Measurements from ENCODE around the gene UBR7. TPM values are rescaled to one million over a fixed set of nuclear protein-coding genes. Genes with fewer than 3 reads are reported as not detected.

Gene UBR7
- total RNA-seq, 1 experiment from 2014 or later: 28.9 TPM

- Mint-ChIP-seq H3K27ac (no peak overlapping the region), H3K4me1 (peaks cover 2% of the 10 kb centered on the region), H3K36me3 (peaks cover 47% of the 10 kb centered on the region), H3K4me3 (no peak overlapping the region), H3K27me3 (ENCODE audit: low read depth) (no peaks in the 10 kb centered on the region), H3K9me3 (no peaks in the 10 kb centered on the region)
- CTCF ChIA-PET: no interaction called here
- DNase-seq (ENCODE audit: low spot score) (no peak), ATAC-seq (no peak)
- POLR2A ChIA-PET: no interaction called here
- TF ChIP-seq ERG (CRISPR knock-in tag; IDR thresholded peaks at IDR 0.05) (no peak), STAT6 (CRISPR knock-in tag; conservative IDR thresholded peaks at IDR 0.05; ENCODE audit: low read depth) (no peak), ZNF425 (CRISPR knock-in tag; conservative IDR thresholded peaks at IDR 0.05) (no peak), TP53 (CRISPR knock-in tag; IDR thresholded peaks at IDR 0.05) (no peak), NFATC4 (CRISPR knock-in tag; IDR thresholded peaks at IDR 0.05) (no peak), ETV6 (CRISPR knock-in tag; IDR thresholded peaks at IDR 0.05) (no peak), ZSCAN18 (CRISPR knock-in tag; IDR thresholded peaks at IDR 0.05) (no peak), MXD4 (CRISPR knock-in tag; IDR thresholded peaks at IDR 0.05; ENCODE audit: borderline replicate concordance) (no peak), NFYB (CRISPR knock-in tag; conservative IDR thresholded peaks at IDR 0.05; ENCODE audit: low read depth) (no peak), TEAD1 (CRISPR knock-in tag; IDR thresholded peaks at IDR 0.05) (no peak), MAX (CRISPR knock-in tag; IDR thresholded peaks at IDR 0.05) (no peak), ZNF317 (CRISPR knock-in tag; IDR thresholded peaks at IDR 0.05; ENCODE audit: borderline replicate concordance, low read depth) (no peak), ARID4B (CRISPR knock-in tag; IDR thresholded peaks at IDR 0.05; ENCODE audit: borderline replicate concordance) (no peak), CBFB (CRISPR knock-in tag; IDR thresholded peaks at IDR 0.05; ENCODE audit: low read depth) (no peak)
Observed at GRCh38 chr14:93246534-93246933, 39.5 kb downstream of the UBR7 start.
